ENCODE data around the gene PLEKHM3.
A peak's percentile ranks its signal among the peaks of the same experiment; 100 is the strongest.

PLEKHM3 gene

GRCh38 chr2:208065476-208065875, 40.1 kb upstream of the PLEKHM3 start:
- no peak for TF ChIP-seq CTCF (conservative IDR thresholded peaks at IDR 0.05; ENCODE audit: control insufficient read depth, insufficient read depth, low read depth, low read length)
- H3K4me3 ChIP-seq (ENCODE audit: control insufficient read depth, low read depth, low read length), result no peak overlapping the region
- DNase-seq (ENCODE audit: low read depth), result no peak

GRCh38 chr2:208064220-208064961, 39.1 kb upstream of the PLEKHM3 start:
- DNase-seq (ENCODE audit: low read depth), result peak; percentile 91
- no peak for TF ChIP-seq CTCF (conservative IDR thresholded peaks at IDR 0.05; ENCODE audit: control insufficient read depth, insufficient read depth, low read depth, low read length)
- H3K4me3 ChIP-seq (ENCODE audit: control insufficient read depth, low read depth, low read length), result no peak overlapping the region

GRCh38 chr2:208062961-208063360, 37.6 kb upstream of the PLEKHM3 start:
- no peak overlapping the region for H3K4me3 ChIP-seq (ENCODE audit: control insufficient read depth, low read depth, low read length)
- TF ChIP-seq CTCF (conservative IDR thresholded peaks at IDR 0.05; ENCODE audit: control insufficient read depth, insufficient read depth, low read depth, low read length), result no peak
- DNase-seq (ENCODE audit: low read depth), result no peak

- TF ChIP-seq CTCF (conservative IDR thresholded peaks at IDR 0.05; ENCODE audit: control insufficient read depth, insufficient read depth, low read depth, low read length), result peak; percentile 45
- DNase-seq (ENCODE audit: low read depth), result peak; percentile 60
Observed at GRCh38 chr2:208062113-208062512, 36.8 kb upstream of the PLEKHM3 start.

DNA sequence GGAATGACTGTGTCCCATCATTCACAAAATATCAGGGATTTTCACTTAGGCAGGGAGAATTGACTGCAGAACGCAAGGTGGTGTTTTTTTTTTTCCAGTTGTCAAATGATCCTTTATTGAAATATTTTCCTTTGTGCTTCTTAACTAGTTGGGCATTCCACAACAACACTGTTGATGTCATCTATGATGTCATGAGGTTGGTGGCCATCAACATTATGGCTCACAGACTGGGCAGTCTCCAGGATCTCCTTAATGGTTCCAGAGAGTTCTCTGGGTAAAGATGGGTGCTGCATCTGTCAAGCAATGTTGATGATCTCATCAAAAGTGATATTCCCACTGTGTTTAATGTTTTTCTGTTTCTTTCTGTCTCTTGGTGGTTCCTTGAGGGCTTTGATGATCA, 31.8 kb upstream of the PLEKHM3 start:
- no peak overlapping the region for H3K4me3 ChIP-seq (ENCODE audit: control insufficient read depth, low read depth, low read length)
- no peak for DNase-seq (ENCODE audit: low read depth)
- no peak for TF ChIP-seq CTCF (conservative IDR thresholded peaks at IDR 0.05; ENCODE audit: control insufficient read depth, insufficient read depth, low read depth, low read length)

More at GRCh38 chr2:208062113-208062512, 36.8 kb upstream of the PLEKHM3 start:
- no peak overlapping the region for H3K4me3 ChIP-seq (ENCODE audit: control insufficient read depth, low read depth, low read length)

- DNase-seq (ENCODE audit: low read depth), result no peak
- H3K4me3 ChIP-seq (ENCODE audit: control insufficient read depth, low read depth, low read length), result no peak overlapping the region
- no peak for TF ChIP-seq CTCF (conservative IDR thresholded peaks at IDR 0.05; ENCODE audit: control insufficient read depth, insufficient read depth, low read depth, low read length)
Observed at GRCh38 chr2:208049441-208049840, 24.1 kb upstream of the PLEKHM3 start.
